Measurements from ENCODE around the gene CHMP4B.

DNA sequence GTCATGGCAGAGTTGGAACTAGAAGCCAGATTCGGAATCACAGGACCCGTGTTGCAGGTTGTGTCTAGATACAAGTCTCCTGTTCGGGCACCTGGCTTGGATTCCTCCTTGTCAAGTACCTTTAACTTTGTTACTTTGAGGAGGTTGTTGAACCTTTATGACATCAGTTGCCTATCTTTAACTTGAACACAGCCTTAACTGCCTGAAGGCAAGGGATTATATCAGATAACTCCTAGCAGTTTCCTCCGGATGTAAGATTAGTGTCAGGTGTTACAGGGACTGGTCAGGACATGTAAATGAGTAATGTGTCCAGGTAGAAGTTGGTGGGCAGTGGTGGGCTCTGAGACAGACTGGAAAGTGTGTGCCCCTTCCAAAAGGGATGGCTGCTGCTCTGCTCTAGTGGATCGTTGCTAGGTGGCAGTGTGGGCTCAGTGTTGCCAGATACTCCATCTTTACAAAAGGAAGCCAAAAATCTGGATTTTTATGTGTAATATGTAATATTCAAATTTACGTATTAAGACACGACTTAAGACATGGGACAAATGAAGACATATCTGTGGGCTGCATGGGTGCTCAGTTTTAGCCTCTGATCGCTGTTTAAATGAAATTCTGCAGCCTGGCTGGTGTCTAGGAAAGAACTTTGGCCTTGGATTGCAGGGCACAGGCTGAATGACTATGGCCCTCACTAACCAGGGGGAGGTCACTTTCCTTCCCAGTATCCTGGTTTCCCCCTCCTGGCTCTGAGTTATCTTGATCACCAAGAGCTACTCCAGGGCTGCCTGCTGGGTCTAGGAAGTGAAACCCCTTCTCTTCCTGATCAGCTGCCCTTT, 27.1 kb downstream of the CHMP4B start:
- TF ChIP-seq, protein P1, sequence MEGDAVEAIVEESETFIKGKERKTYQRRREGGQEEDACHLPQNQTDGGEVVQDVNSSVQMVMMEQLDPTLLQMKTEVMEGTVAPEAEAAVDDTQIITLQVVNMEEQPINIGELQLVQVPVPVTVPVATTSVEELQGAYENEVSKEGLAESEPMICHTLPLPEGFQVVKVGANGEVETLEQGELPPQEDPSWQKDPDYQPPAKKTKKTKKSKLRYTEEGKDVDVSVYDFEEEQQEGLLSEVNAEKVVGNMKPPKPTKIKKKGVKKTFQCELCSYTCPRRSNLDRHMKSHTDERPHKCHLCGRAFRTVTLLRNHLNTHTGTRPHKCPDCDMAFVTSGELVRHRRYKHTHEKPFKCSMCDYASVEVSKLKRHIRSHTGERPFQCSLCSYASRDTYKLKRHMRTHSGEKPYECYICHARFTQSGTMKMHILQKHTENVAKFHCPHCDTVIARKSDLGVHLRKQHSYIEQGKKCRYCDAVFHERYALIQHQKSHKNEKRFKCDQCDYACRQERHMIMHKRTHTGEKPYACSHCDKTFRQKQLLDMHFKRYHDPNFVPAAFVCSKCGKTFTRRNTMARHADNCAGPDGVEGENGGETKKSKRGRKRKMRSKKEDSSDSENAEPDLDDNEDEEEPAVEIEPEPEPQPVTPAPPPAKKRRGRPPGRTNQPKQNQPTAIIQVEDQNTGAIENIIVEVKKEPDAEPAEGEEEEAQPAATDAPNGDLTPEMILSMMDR (IDR thresholded peaks at IDR 0.05) = peak; percentile 18; the same call in 1 of the 3 replicates
- TF ChIP-seq BHLHE40 (IDR thresholded peaks at IDR 0.05; ENCODE audit: low read depth, low read length) = no peak
- TF ChIP-seq POLR2A (IDR thresholded peaks at IDR 0.05; ENCODE audit: low read length) = no peak
- no peak for TF ChIP-seq SMC3 (IDR thresholded peaks at IDR 0.05)
- TF ChIP-seq MAFK (IDR thresholded peaks at IDR 0.05; ENCODE audit: partially characterized antibody) = no peak
- TF ChIP-seq RNF2 (IDR thresholded peaks at IDR 0.05; ENCODE audit: borderline replicate concordance, low read depth) = no peak
- TF ChIP-seq HDAC2 (IDR thresholded peaks at IDR 0.05) = no peak
- TF ChIP-seq RAD21 (conservative IDR thresholded peaks at IDR 0.05 in 1 of 2, IDR thresholded peaks at IDR 0.05 in 1 of 2) = 0 out of 5 replicates have a peak, but pooled peaks of 1 of the 2 experiments have one; percentile 25
- no peak for TF ChIP-seq RFX5 (IDR thresholded peaks at IDR 0.05)
- TF ChIP-seq HEYL (CRISPR knock-in tag; IDR thresholded peaks at IDR 0.05) = no peak
- TF ChIP-seq GATA3 (IDR thresholded peaks at IDR 0.05; ENCODE audit: borderline replicate concordance) = no peak
